NCI-H128 (cell line): ENCODE data around the gene KIF12.

ENCODE experiments used
- DNase-seq: peaks from one replicate; lab custom pipeline; 2025; ENCODE audit not compliant: unreplicated experiment; lab: John Stamatoyannopoulos, UW

KIF12 gene

DNA sequence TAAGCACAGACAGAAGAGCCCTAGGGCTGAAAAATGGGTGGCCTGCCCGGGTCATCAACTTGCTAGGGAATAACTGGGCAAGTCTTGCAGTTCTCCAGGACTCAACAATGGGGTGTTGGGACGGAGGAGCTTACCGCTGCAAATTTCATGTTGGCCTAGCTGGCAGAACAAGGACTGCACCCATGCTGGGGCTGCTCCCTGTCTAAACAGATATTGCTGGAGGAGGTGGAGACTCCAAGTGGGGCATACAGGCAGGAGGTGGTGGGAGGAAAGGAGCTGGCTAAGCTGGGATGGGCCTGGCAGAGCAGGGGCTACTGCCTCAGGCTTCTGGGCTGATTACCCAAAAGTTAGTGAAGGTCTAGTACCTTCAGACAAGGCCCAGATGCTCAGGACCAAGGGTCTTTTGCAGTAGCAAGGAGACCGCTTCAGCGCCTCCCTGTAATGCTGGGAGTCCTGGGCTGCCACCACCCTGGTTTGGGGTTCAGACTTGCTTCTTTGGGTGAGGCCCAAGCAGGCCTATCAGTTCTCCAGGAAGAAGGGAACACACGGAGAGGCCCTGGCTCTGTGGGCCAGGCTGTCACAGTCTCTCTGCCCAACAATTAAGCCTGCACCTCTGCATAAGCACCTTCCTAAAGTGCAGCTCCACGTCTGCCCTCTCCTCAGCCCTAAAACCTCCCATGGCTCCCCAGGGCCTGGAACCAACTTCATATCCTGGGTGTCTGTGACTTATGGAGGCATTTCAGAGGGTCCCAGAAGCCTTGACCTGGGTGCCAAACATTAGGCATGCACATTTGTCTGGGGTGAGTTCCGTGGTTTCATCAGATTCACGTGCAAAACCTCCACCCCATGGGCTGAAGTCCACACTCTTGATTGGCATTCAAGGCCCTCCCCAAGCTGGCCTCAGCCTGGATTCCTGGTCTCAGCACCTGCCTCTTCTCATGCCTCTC lies 24.2 kb upstream of the KIF12 start:
- DNase-seq, result no peak

GRCh38 chr9:114122136-114123027 lies 23.3 kb upstream of the KIF12 start:
- no peak for DNase-seq

- DNase-seq, result no peak
Observed at GRCh38 chr9:114121227-114122135, 22.4 kb upstream of the KIF12 start.

- DNase-seq, result no peak
Observed at GRCh38 chr9:114120192-114121014, 21.3 kb upstream of the KIF12 start.

GRCh38 chr9:114119242-114120191 lies 20.4 kb upstream of the KIF12 start:
- DNase-seq, result no peak

DNA sequence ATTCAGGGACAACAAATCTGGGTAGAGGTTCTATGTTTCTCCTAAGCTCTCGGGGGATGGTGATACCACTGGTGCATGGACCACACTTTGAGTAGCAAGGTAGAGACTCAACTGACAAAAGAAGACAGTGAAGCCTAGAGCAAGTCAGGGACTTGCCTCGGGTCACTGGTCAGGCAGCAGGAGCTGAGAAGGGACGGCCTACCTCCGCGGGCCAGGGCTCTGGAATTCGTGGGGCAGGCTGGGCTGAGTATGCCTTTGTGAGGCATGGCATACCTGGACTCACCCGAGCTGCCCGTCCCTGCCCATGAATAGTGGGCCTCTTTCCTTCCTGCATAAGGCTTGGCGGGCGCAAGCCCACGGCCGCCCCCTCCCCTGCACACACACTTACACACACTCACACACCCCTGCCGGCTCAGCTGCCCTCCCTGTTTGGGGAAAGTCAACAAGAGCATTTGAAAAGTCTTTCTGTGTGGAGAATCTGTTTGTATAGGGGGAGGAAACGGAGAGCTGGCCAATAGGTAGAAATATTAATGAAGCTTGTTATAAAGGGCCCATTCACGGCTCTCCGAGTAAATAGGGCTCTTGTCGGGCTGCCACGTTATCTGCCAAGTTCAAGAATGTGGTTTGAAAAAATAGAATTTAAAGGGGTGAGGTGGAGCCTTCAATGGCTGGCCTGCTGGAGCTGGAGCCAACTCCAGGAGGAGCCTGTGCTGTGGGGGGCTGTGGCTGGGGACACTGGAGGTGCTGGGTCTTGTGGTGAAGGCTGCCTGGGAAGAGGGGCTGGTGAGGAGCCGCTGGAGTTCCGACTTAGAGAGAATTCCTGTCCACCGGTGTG lies 19.1 kb upstream of the KIF12 start:
- DNase-seq, result no peak

- no peak for DNase-seq
Observed at GRCh38 chr9:114117614-114117995, 18.5 kb upstream of the KIF12 start.

GRCh38 chr9:114116126-114116747 lies 17.1 kb upstream of the KIF12 start:
- DNase-seq, result no peak

- DNase-seq, result no peak
Observed at GRCh38 chr9:114115654-114116125, 16.6 kb upstream of the KIF12 start.

DNA sequence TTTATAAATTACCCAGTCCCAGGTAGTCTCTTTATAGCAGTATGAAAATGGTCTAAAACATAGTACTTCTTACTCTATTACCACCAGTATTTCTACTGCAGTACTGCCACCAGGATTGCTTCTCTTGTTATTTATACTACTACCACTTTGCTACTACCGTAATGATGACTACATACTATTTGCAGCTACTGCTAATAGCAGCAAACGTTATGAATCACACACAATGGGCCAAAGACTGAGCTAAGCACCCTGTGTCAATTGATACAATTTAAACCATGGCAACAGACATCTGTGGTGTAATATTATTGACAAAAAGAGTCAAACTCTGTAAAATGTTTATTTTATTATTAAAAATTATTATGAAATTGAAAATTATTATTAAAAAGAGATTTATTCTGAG lies 15.3 kb upstream of the KIF12 start:
- DNase-seq, result no peak

DNA sequence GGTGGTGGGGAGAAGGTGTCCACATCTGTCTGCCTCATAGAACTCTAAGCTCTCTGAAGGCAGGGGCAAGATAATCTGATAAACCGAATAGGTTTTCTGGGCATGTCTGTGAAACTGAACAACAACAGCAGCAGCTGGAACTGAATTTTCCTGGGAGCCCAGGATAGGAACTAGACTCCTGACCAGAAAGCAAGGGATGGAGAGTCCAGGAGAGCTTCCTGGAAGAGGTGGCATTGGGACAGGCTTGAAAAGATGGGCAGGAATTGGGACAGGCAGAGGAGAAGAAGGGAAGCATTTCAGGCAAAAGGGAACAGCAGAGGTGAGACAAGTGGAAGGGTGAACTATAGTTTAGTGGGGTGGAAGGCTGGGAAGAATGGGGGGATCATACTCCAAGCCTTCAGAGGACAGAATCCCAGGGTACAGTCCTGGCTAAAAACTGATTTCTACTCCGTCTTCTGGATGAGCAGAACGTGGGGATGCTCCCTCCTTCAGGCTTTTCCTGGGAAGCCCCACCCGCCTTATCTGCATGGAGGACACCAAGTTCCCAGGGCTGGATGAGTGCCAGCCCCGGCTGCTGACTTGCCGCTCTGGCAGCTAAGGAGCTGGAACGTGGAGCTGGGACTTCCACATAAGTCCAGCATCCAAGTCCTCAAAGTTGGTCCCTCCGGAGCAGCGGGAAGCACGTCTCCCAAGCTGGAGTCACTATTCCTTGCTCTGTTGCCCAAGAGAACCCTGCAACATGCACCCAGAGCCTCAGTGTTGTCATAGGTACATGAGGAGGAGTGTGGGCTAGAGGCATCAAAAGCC lies 13.9 kb upstream of the KIF12 start:
- DNase-seq, result no peak

- no peak for DNase-seq
Observed at GRCh38 chr9:114112325-114112724, 13.2 kb upstream of the KIF12 start.

- no peak for DNase-seq
Observed at GRCh38 chr9:114110180-114110579, 11.1 kb upstream of the KIF12 start.

DNA sequence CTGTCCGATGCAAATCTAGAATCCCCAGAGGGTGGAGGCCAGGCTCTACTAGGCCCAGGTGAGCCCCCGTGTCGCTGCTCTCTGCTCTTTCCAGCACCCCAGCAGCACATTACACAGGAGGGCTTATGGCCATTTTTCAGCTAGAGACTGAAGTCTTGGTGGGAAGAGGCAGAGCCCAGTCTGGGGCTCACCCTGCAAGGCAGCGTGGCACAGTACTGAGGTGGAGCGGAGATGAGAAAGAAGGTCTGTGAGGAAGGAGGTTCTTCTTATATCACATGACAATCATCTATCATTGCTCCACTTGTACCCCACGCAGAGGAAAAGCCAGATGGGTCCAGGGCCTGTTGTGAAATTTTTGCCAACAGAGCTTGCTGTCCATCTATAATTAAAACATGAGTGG lies 10.0 kb upstream of the KIF12 start:
- no peak for DNase-seq

- DNase-seq, result peak; percentile 20
Observed at GRCh38 chr9:114108016-114108833, 9.1 kb upstream of the KIF12 start.
